ENCODE measurements around the gene EVC2. TPM values are rescaled to one million over a fixed set of nuclear protein-coding genes. Genes with fewer than 3 reads are reported as not detected.
A peak's percentile ranks its signal among the peaks of the same experiment; 100 is the strongest.

The EVC2 gene
- total RNA-seq: 10 to 100 TPM in 1 of 2 donors, 1 to 10 TPM in 1; 8.6 to 13.2 TPM

- no peaks in the 10 kb centered on the region for H3K27me3 ChIP-seq
- peak within 1 kb of the TSS; percentile 27 to 72 (median 49) for H3K27ac ChIP-seq
- WGBS, 2 donors: 23 to 64% methylated on average over 19 to 46 of the region's 57 CpGs
- intact Hi-C loops (cut with DNase I): no loop called here
- no peaks in the 10 kb centered on the region for H3K9me3 ChIP-seq
- peaks cover 53% of the 10 kb centered on the region for H3K4me1 ChIP-seq
- no peaks in the 10 kb centered on the region for H3K36me3 ChIP-seq (replicated peaks in 1 of 2; ENCODE audit: insufficient read depth in 1 of 2, low read depth in 2 of 2)
- DNase-seq (peak; percentile 51 to 72 (median 66)), ATAC-seq (peak; percentile 57)
- H3K4me3 ChIP-seq: peak within 1 kb of the TSS; percentile 28 to 31
- TF ChIP-seq POLR2A (IDR thresholded peaks at IDR 0.05) (peak; percentile 29 to 54 (median 47)), CTCF (IDR thresholded peaks at IDR 0.05) (no peak)
Measured at GRCh38 chr4:5708449-5709206, at the start of gene EVC2. EVC2 (minus strand) TSS chr4:5708559; CDS start chr4:5708513, 46 bp downstream.

- Histone ChIP-seq H3K27ac (no peak overlapping the region), H3K4me1 (peaks cover 2% of the 10 kb centered on the region), H3K36me3 (replicated peaks in 1 of 2; ENCODE audit: insufficient read depth in 1 of 2, low read depth in 2 of 2) (peaks cover 0 to 1% of the 10 kb centered on the region in 2 donors), H3K9me3 (no peaks in the 10 kb centered on the region), H3K27me3 (no peaks in the 10 kb centered on the region), H3K4me3 (no peak overlapping the region)
- TF ChIP-seq CTCF (IDR thresholded peaks at IDR 0.05): no peak
- intact Hi-C loops (cut with DNase I): no loop called here
- DNase-seq (no peak), ATAC-seq (no peak)
- WGBS, 2 donors: 92 to 94% methylated on average over 10 of the region's 10 CpGs
Measured at GRCh38 chr4:5757954-5758353, 49.6 kb upstream of the EVC2 start.

GRCh38 chr4:5757536-5757935, 49.2 kb upstream of the EVC2 start:
- ATAC-seq (no peak), DNase-seq (no peak)
- H3K27me3 ChIP-seq: no peaks in the 10 kb centered on the region
- peaks cover 0 to 1% of the 10 kb centered on the region in 2 donors for H3K36me3 ChIP-seq (replicated peaks in 1 of 2; ENCODE audit: insufficient read depth in 1 of 2, low read depth in 2 of 2)
- peaks cover 4% of the 10 kb centered on the region for H3K4me1 ChIP-seq
- no peak overlapping the region for H3K27ac ChIP-seq
- H3K9me3 ChIP-seq: no peaks in the 10 kb centered on the region
- H3K4me3 ChIP-seq: no peak overlapping the region
- 93 to 95% methylated on average over 4 of the region's 4 CpGs for WGBS, 2 donors
- no peak for TF ChIP-seq POLR2A (IDR thresholded peaks at IDR 0.05)
- no peak for TF ChIP-seq CTCF (IDR thresholded peaks at IDR 0.05)
- intact Hi-C loops (cut with DNase I): no loop called here

- DNase-seq (no peak), ATAC-seq (no peak)
- intact Hi-C loops (cut with DNase I): no loop called here
- Histone ChIP-seq H3K27ac (no peak overlapping the region), H3K4me1 (peaks cover 4% of the 10 kb centered on the region), H3K9me3 (no peaks in the 10 kb centered on the region), H3K4me3 (no peak overlapping the region), H3K27me3 (no peaks in the 10 kb centered on the region), H3K36me3 (replicated peaks in 1 of 2; ENCODE audit: insufficient read depth in 1 of 2, low read depth in 2 of 2) (peaks cover 0 to 1% of the 10 kb centered on the region in 2 donors)
- TF ChIP-seq CTCF (IDR thresholded peaks at IDR 0.05) (no peak), POLR2A (IDR thresholded peaks at IDR 0.05) (no peak)
- 90 to 92% methylated on average over 5 to 7 of the region's 7 CpGs for WGBS, 2 donors
Measured at GRCh38 chr4:5757091-5757490, 48.7 kb upstream of the EVC2 start.

- Histone ChIP-seq H3K36me3 (replicated peaks in 1 of 2; ENCODE audit: insufficient read depth in 1 of 2, low read depth in 2 of 2) (peaks cover 0 to 1% of the 10 kb centered on the region in 2 donors), H3K4me1 (peaks cover 4% of the 10 kb centered on the region), H3K27ac (no peak overlapping the region), H3K4me3 (no peak overlapping the region), H3K27me3 (no peaks in the 10 kb centered on the region), H3K9me3 (no peaks in the 10 kb centered on the region)
- no peak for ATAC-seq
- 92 to 100% methylated on average over 4 to 9 of the region's 9 CpGs for WGBS, 2 donors
- DNase-seq: no peak
- intact Hi-C loops (cut with DNase I): no loop called here
- TF ChIP-seq POLR2A (IDR thresholded peaks at IDR 0.05) (no peak), CTCF (IDR thresholded peaks at IDR 0.05) (no peak)
Measured at GRCh38 chr4:5756271-5756670, 47.9 kb upstream of the EVC2 start.

Measured in body of pancreas (tissue), 4 donors.